ENCODE measurements around the gene PXN. TPM values are rescaled to one million over a fixed set of nuclear protein-coding genes. Genes with fewer than 3 reads are reported as not detected.

The PXN gene
- total and polyA plus RNA-seq, 2 of the 13 experiments (the other 11 are each of a cell fraction or from before 2014, with no cell fraction given) = 13.6 to 14.2 TPM

DNA sequence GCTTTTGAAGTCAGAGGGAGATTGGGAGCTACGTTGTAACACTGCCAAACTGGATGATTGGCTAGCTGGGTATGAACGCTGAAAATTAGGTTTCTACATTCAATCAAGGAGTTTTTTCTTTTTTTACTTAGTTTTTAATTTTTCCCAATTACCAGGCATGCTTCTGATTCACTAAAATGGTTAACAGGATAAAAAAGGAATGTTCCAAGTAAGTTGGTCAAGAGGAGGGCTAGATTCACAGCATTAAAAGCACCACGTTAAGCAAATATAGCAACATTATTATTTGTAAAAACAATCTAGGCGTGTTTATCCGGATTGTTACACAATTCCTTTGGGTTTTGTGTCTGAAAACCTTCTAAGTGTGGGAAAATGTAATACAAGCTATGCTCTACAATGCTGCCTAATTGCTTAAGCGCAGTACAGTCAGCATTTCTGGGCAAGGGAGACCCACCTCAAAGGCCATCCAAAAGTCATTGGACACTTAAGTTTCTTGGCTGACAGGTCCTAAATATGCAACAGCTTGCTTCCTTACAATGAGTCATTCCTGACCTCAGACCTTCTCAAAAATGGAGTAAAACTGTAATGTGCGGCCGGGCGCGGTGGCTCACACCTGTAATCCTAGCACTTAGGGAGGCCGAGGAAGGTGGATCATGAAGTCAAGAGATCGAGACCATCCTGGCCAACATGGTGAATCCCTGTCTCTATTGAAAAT, 65.8 kb downstream of the PXN start:
- ATAC-seq = no peak
- peak overlapping the region; percentile 91 for H3K27ac ChIP-seq (ENCODE audit: extremely low read length, insufficient read depth, low read length)
- H3K27me3 ChIP-seq (ENCODE audit: control insufficient read depth in 1 of 2, insufficient read depth in 2 of 2, low read length in 2 of 2) = no peaks in the 10 kb centered on the region; a peak in 1 of 5 replicates
- in situ Hi-C loops (cut with HindIII; ENCODE audit: extremely low pct_ligation_motif_present, low pct_unique_long_range_greater_than_20kb) = no loop called here
- peak overlapping the region; percentile 96 for H3K9ac ChIP-seq (ENCODE audit: insufficient read depth, low read depth, low read length)
- H3K36me3 ChIP-seq (replicated peaks in 1 of 2; ENCODE audit: control insufficient read depth in 1 of 2, insufficient read depth in 2 of 2, low read length in 2 of 2) = peaks cover 4 to 38% of the 10 kb centered on the region in 2 experiments
- CTCF ChIA-PET (ENCODE audit: low intra/inter-chr PET ratio, low total read pairs) = no interaction called here
- POLR2A ChIA-PET = interaction anchor here (1.7 to 7.9 kb wide), 7 partner anchors 17 to 92 kb away, joined by 22 to 378 read pairs (median 92); partner anchors contain the start of genes RAB35, RNU4-1 and RNU4-2
- H3K4me2 ChIP-seq (ENCODE audit: low read depth, low read length) = peak overlapping the region; percentile 95
- H3K4me3 ChIP-seq (replicated peaks in 1 of 3; ENCODE audit: insufficient read depth in 1 of 3, low read depth in 2 of 3, low read length in 3 of 3) = peak overlapping the region; percentile 86 to 99 (median 99)
- FAIRE-seq = no peak
- peaks cover 42% of the 10 kb centered on the region for H3K79me2 ChIP-seq (ENCODE audit: insufficient read depth, low read length)
- DNase-seq (ENCODE audit: low spot score) = no peak
- H3K9me3 ChIP-seq (ENCODE audit: low read length) = no peaks in the 10 kb centered on the region
- intact Hi-C loops (cut with micrococcal nuclease; ENCODE audit: unreplicated experiment) = no loop called here
- peaks cover 31% of the 10 kb centered on the region for H4K20me1 ChIP-seq (ENCODE audit: insufficient read depth, low read length)
- 11% methylated on average over 12 of the region's 12 CpGs for WGBS (ENCODE audit: low lambda C conversion rate)
- no peak overlapping the region for H2AFZ ChIP-seq (ENCODE audit: low read length)
- H3K4me1 ChIP-seq (ENCODE audit: insufficient read depth, low read length) = peaks cover 62% of the 10 kb centered on the region
- no TSS peak for BruUV-seq (replicated peaks)
- TF ChIP-seq ZNF263 (CRISPR knock-in tag; IDR thresholded peaks at IDR 0.05) (no peak), SMAD1 (CRISPR knock-in tag; IDR thresholded peaks at IDR 0.05; ENCODE audit: borderline replicate concordance, low read depth) (no peak), MAFK (conservative IDR thresholded peaks at IDR 0.05 in 1 of 2, IDR thresholded peaks at IDR 0.05 in 1 of 2; ENCODE audit: low read length in 2 of 2) (peak in 1 of 2 experiments; percentile 38; a peak in 1 of 4 replicates), MTA1 (CRISPR knock-in tag; IDR thresholded peaks at IDR 0.05; ENCODE audit: borderline replicate concordance) (no peak), TCF7 (IDR thresholded peaks at IDR 0.05; ENCODE audit: low read depth) (no peak), KAT7 (CRISPR knock-in tag; IDR thresholded peaks at IDR 0.05; ENCODE audit: borderline replicate concordance) (peak; percentile 31; the same call in 1 of the 2 replicates), PAF1 (CRISPR knock-in tag; IDR thresholded peaks at IDR 0.05) (peak; percentile 76; the same call in 1 of the 2 replicates), ZNF251 (CRISPR knock-in tag; IDR thresholded peaks at IDR 0.05) (no peak), POLR2A (IDR thresholded peaks at IDR 0.05; ENCODE audit: insufficient read depth in 1 of 2, low read depth in 2 of 2, low read length in 2 of 2) (peak; percentile 4 to 54; a peak in 2 of 4 replicates), RBFOX2 (IDR thresholded peaks at IDR 0.05; ENCODE audit: low read depth, low read length) (peak; percentile 15; the same call in 1 of the 2 replicates), ZNF441 (CRISPR knock-in tag; IDR thresholded peaks at IDR 0.05; ENCODE audit: borderline replicate concordance) (no peak), MED1 (CRISPR knock-in tag; IDR thresholded peaks at IDR 0.05) (0 out of 2 replicates have a peak, but pooled peaks have one; percentile 7), POLR2G (IDR thresholded peaks at IDR 0.05; ENCODE audit: low read depth, low read length) (peak; percentile 7; the same call in 1 of the 2 replicates), SRSF9 (IDR thresholded peaks at IDR 0.05; ENCODE audit: borderline replicate concordance, insufficient read depth, low read depth, low read length, poor library complexity, severe bottlenecking) (no peak), ZNF589 (CRISPR knock-in tag; conservative IDR thresholded peaks at IDR 0.05) (no peak), CC2D1A (CRISPR knock-in tag; IDR thresholded peaks at IDR 0.05) (0 out of 2 replicates have a peak, but pooled peaks have one; percentile 40), POLR2AphosphoS5 (IDR thresholded peaks at IDR 0.05; ENCODE audit: low read depth, low read length) (peak; percentile 30; the same call in 1 of the 2 replicates), ZNF777 (CRISPR knock-in tag; IDR thresholded peaks at IDR 0.05) (0 out of 2 replicates have a peak, but pooled peaks have one; percentile 22), TBX2 (CRISPR knock-in tag; IDR thresholded peaks at IDR 0.05; ENCODE audit: borderline replicate concordance) (0 out of 2 replicates have a peak, but pooled peaks have one; percentile 1), ERF (CRISPR knock-in tag; IDR thresholded peaks at IDR 0.05) (no peak), ZNF558 (CRISPR knock-in tag; IDR thresholded peaks at IDR 0.05; ENCODE audit: borderline replicate concordance) (no peak), ZNF530 (CRISPR knock-in tag; IDR thresholded peaks at IDR 0.05; ENCODE audit: low read depth) (no peak)
- TF ChIP-seq, protein P1, sequence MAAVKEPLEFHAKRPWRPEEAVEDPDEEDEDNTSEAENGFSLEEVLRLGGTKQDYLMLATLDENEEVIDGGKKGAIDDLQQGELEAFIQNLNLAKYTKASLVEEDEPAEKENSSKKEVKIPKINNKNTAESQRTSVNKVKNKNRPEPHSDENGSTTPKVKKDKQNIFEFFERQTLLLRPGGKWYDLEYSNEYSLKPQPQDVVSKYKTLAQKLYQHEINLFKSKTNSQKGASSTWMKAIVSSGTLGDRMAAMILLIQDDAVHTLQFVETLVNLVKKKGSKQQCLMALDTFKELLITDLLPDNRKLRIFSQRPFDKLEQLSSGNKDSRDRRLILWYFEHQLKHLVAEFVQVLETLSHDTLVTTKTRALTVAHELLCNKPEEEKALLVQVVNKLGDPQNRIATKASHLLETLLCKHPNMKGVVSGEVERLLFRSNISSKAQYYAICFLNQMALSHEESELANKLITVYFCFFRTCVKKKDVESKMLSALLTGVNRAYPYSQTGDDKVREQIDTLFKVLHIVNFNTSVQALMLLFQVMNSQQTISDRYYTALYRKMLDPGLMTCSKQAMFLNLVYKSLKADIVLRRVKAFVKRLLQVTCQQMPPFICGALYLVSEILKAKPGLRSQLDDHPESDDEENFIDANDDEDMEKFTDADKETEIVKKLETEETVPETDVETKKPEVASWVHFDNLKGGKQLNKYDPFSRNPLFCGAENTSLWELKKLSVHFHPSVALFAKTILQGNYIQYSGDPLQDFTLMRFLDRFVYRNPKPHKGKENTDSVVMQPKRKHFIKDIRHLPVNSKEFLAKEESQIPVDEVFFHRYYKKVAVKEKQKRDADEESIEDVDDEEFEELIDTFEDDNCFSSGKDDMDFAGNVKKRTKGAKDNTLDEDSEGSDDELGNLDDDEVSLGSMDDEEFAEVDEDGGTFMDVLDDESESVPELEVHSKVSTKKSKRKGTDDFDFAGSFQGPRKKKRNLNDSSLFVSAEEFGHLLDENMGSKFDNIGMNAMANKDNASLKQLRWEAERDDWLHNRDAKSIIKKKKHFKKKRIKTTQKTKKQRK (IDR thresholded peaks at IDR 0.05; ENCODE audit: low read length) = no peak

Data from HepG2 (cell line).